K562 (cell line): ENCODE measurements around the gene BCL6B. TPM values are rescaled to one million over a fixed set of nuclear protein-coding genes. Genes with fewer than 3 reads are reported as not detected.

Experiments
- CBX5 ChIP-seq: IDR thresholded peaks from 2 replicates; pipeline ENCODE4 v1.6.1; 2014; ENCODE audit warnings: low read depth, borderline replicate concordance
- CEBPB ChIP-seq: fragments of 450-650 bp; IDR thresholded peaks from 2 replicates; pipeline ENCODE4 v1.6.1; 2016; ENCODE audit warnings: missing genetic modification characterization, missing compliant biosample characterization
- ELF4 ChIP-seq: fragments of 450-650 bp; formaldehyde crosslinking; IDR thresholded peaks from 2 replicates; pipeline ENCODE4 v1.4.0; 2022; ENCODE audit warnings: missing genetic modification characterization
- ESRRA ChIP-seq: fragments of 450-650 bp; IDR thresholded peaks from 2 replicates; pipeline ENCODE4 v1.6.1; 2014; ENCODE audit warnings: low read depth, mild to moderate bottlenecking, moderate library complexity, borderline replicate concordance
- RBM22 ChIP-seq: fragments of 200-400 bp; formaldehyde crosslinking; IDR thresholded peaks from 2 replicates; pipeline ENCODE4 v1.6.1; 2018; ENCODE audit warnings: low read length, low read depth; ENCODE audit not compliant: poor library complexity, severe bottlenecking
- SAFB ChIP-seq: fragments of 200-400 bp; formaldehyde crosslinking; IDR thresholded peaks from 2 replicates; pipeline ENCODE4 v1.6.1; 2017; ENCODE audit warnings: low read depth, low read length, borderline replicate concordance
- TEAD2 ChIP-seq: fragments of 450-650 bp; IDR thresholded peaks from 2 replicates; pipeline ENCODE4 v1.6.1; 2016; ENCODE audit warnings: missing genetic modification characterization, control low read depth, missing compliant biosample characterization
- TOE1 ChIP-seq, 2 experiments: fragments of 450-650 bp in 1 of 2; sonication (generic) in 1 of 2; formaldehyde crosslinking in 1 of 2; IDR thresholded peaks; 2 replicates each; pipeline versions ENCODE4 v1.7.1 to v1.8.0; 2016 to 2022; ENCODE audit warnings: borderline replicate concordance in 2 of 2, mild to moderate bottlenecking in 2 of 2, antibody characterized with exemption in 1 of 2, inconsistent platforms in 1 of 2, low read depth in 1 of 2, missing genetic modification reagents in 1 of 2, moderate library complexity in 1 of 2
- polyA plus RNA-seq, 8 experiments: library from polyadenylated mRNA; depleted of rRNA in 4 of 8; stranded (reverse) in 5 of 8; unstranded in 3 of 8; fragments of >200 nt; fragmentation: Nextera tagmentation in 2 of 8; fragmentation: Illumina TruSeq in 1 of 8; extraction: Ambion mirVana in 2 of 8; extraction: Trizol in 1 of 8; gene quantifications; 2 replicates each; pipeline versions ENCODE4 v1.2.1 to v1.2.3, GENCODE V29; 2011 to 2014; ENCODE audit warnings: inconsistent platforms in 1 of 8, missing spikeins in 1 of 8
- total RNA-seq, 7 experiments: library from RNA; depleted of rRNA in 6 of 7; stranded (reverse); fragments of >200 nt in 6 of 7; fragmentation: Illumina TruSeq in 2 of 7; extraction: Trizol in 2 of 7; gene quantifications; 2 replicates each; pipeline versions ENCODE4 v1.2.1 to v1.2.3, GENCODE V29; 2011 to 2021; ENCODE audit warnings: low replicate concordance in 1 of 7
- TF ChIP-seq, protein P1 (sequence below), 3 experiments: fragments of 200-800 bp in 1 of 3; sonication (Bioruptor generic) in 1 of 3; sonication (generic) in 1 of 3; formaldehyde crosslinking in 1 of 3; IDR thresholded peaks; 2 replicates each; pipeline versions ENCODE4 v1.6.1 to v1.8.0; 2016 to 2022; ENCODE audit warnings: mild to moderate bottlenecking in 2 of 3, missing compliant biosample characterization in 2 of 3, missing genetic modification characterization in 2 of 3, missing genetic modification reagents in 1 of 3
- TF ChIP-seq, protein P2 (sequence below), 2 experiments: IDR thresholded peaks; 2 replicates each; pipeline ENCODE4 v1.6.1; 2012; ENCODE audit warnings: improper control_type of control experiment in 2 of 2, low read depth in 2 of 2, low read length in 2 of 2, borderline replicate concordance in 1 of 2
- TF ChIP-seq, protein P3 (sequence below): fragments of 450-650 bp; conservative IDR thresholded peaks from 2 replicates; pipeline ENCODE4 v1.6.1; 2016; ENCODE audit warnings: missing genetic modification characterization, low read depth, mild to moderate bottlenecking, control low read depth, missing compliant biosample characterization
- TF ChIP-seq, protein P4 (sequence below): sonication (generic); formaldehyde crosslinking; IDR thresholded peaks from 2 replicates; pipeline ENCODE4 v1.8.0; 2023; ENCODE audit warnings: mild to moderate bottlenecking, missing genetic modification reagents

Gene BCL6B
- total and polyA plus RNA-seq, 9 of the 15 experiments (the other 6 are each of a cell fraction or from before 2014, with no cell fraction given), result 0.89 to 5.0 (median 3.6) TPM

DNA sequence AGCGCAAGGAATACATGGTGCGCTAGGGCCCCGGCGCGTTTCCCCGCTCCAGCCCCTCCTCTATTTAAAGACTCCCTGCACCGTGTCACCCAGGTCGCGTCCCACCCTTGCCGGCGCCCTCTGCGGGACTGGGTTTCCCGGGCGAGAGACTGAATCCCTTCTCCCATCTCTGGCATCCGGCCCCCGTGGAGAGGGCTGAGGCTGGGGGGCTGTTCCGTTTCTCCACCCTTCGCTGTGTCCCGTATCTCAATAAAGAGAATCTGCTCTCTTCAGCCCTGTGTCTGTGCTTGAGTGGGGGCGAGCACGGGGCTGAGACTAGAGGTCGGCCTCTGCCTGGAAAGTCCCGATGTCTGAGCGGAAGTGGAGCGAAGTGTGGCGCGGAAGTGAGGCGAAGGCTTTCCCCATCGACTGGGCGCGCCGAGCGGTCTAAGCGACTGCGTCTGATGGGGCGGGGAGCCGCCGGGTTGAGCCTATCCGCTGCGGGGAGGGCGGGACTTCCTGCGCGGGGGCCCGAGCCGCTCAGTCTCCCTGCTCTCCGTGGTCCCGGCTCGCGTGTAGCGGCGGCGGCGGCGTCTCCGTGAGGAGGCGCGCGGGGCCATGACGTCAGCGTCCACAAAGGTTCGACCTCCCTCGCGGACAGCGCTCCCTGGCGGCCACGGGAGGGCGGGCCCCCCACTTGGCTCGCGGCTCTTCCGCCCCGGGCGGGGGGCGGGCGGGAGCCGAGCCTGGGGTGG is 8.4 kb upstream of the BCL6B start (continued):
- peak; percentile 56; the same call in 1 of the 2 replicates for TF ChIP-seq ELF4 (CRISPR knock-in tag)
- peak; percentile 16 for TF ChIP-seq RBM22
- TF ChIP-seq, protein P1, sequence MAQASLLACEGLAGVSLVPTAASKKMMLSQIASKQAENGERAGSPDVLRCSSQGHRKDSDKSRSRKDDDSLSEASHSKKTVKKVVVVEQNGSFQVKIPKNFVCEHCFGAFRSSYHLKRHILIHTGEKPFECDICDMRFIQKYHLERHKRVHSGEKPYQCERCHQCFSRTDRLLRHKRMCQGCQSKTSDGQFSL (CRISPR knock-in tag; IDR thresholded peaks at IDR 0.05), result peak; percentile 71
- TF ChIP-seq, protein P1 (tag; IDR thresholded peaks at IDR 0.05), result 0 out of 4 replicates have a peak, but pooled peaks of 1 of the 2 experiments have one; percentile 33
- TF ChIP-seq, protein P2, sequence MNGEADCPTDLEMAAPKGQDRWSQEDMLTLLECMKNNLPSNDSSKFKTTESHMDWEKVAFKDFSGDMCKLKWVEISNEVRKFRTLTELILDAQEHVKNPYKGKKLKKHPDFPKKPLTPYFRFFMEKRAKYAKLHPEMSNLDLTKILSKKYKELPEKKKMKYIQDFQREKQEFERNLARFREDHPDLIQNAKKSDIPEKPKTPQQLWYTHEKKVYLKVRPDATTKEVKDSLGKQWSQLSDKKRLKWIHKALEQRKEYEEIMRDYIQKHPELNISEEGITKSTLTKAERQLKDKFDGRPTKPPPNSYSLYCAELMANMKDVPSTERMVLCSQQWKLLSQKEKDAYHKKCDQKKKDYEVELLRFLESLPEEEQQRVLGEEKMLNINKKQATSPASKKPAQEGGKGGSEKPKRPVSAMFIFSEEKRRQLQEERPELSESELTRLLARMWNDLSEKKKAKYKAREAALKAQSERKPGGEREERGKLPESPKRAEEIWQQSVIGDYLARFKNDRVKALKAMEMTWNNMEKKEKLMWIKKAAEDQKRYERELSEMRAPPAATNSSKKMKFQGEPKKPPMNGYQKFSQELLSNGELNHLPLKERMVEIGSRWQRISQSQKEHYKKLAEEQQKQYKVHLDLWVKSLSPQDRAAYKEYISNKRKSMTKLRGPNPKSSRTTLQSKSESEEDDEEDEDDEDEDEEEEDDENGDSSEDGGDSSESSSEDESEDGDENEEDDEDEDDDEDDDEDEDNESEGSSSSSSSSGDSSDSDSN (IDR thresholded peaks at IDR 0.05; ENCODE audit: borderline replicate concordance in 1 of 2, low read depth in 2 of 2, low read length in 2 of 2), result 0 out of 4 replicates have a peak, but pooled peaks of 1 of the 2 experiments have one; percentile 23
- TF ChIP-seq TOE1 (IDR thresholded peaks at IDR 0.05; ENCODE audit: borderline replicate concordance), result no peak
- TF ChIP-seq TOE1 (CRISPR knock-in tag; IDR thresholded peaks at IDR 0.05; ENCODE audit: borderline replicate concordance, low read depth), result no peak
- no peak for TF ChIP-seq TEAD2 (tag)
- TF ChIP-seq, protein P3, sequence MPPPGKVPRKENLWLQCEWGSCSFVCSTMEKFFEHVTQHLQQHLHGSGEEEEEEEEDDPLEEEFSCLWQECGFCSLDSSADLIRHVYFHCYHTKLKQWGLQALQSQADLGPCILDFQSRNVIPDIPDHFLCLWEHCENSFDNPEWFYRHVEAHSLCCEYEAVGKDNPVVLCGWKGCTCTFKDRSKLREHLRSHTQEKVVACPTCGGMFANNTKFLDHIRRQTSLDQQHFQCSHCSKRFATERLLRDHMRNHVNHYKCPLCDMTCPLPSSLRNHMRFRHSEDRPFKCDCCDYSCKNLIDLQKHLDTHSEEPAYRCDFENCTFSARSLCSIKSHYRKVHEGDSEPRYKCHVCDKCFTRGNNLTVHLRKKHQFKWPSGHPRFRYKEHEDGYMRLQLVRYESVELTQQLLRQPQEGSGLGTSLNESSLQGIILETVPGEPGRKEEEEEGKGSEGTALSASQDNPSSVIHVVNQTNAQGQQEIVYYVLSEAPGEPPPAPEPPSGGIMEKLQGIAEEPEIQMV (tag), result no peak
- no peak for TF ChIP-seq CEBPB (tag)
- TF ChIP-seq, protein P4, sequence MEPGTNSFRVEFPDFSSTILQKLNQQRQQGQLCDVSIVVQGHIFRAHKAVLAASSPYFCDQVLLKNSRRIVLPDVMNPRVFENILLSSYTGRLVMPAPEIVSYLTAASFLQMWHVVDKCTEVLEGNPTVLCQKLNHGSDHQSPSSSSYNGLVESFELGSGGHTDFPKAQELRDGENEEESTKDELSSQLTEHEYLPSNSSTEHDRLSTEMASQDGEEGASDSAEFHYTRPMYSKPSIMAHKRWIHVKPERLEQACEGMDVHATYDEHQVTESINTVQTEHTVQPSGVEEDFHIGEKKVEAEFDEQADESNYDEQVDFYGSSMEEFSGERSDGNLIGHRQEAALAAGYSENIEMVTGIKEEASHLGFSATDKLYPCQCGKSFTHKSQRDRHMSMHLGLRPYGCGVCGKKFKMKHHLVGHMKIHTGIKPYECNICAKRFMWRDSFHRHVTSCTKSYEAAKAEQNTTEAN (CRISPR knock-in tag), result 0 out of 2 replicates have a peak, but pooled peaks have one; percentile 62
- TF ChIP-seq SAFB, result peak; percentile 99
- no peak for TF ChIP-seq CBX5
- 0 out of 2 replicates have a peak, but pooled peaks have one; percentile 8 for TF ChIP-seq ESRRA
